ENCODE results near the gene ANXA2. TPM values are rescaled to one million over a fixed set of nuclear protein-coding genes. Genes with fewer than 3 reads are reported as not detected.

The ANXA2 gene
- total RNA-seq, result 3,467 and 4,337 TPM in 2 replicates

GRCh38 chr15:60397772-60398445, at the start of gene ANXA2:
ANXA2 (minus strand) TSS chr15:60397986; CDS start chr15:60386075, 11,911 bp downstream.

Other genes with a start within 250 kb of the ANXA2 start
- gene ICE2, start 81.2 kb upstream of the ANXA2 start, total RNA-seq, result 31.0 and 42.4 TPM in 2 replicates

Data from dermis lymphatic vessel endothelial cell (primary cell).